ENCODE data around the gene SH2B3.
"Not testable (repeated sequence)": the region's sequence is repeated elsewhere in the genome, so short reads cannot be mapped to it uniquely, and the experiment has no call there.

SH2B3 gene

GRCh38 chr12:111387747-111388323, 17.9 kb upstream of the SH2B3 start:
- DNase-seq (ENCODE audit: low read depth): no peak

- no peak for DNase-seq (ENCODE audit: low read depth)
Measured at GRCh38 chr12:111389635-111390034, 16.1 kb upstream of the SH2B3 start.

DNA sequence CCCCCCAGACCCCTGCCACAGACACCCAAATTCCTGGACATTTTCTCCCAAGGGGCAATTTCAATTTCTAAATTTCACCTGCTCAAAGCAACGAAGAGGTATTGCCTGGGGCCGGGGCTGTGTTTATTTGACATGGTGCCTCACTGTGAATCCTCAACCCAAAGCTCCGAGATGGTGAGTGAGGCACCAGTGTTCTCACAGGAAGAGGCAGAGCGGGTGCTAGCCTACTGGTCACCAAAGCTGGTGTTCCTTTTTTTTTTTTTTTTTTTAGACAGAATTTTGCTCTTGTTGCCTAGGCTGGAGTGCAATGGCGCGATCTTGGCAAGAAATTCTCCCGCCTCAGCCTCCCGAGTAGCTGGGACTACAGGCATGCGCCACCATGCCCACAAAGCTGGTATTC, 14.8 kb upstream of the SH2B3 start:
- no peak for DNase-seq (ENCODE audit: low read depth)

GRCh38 chr12:111393700-111394300, 11.9 kb upstream of the SH2B3 start:
- DNase-seq (ENCODE audit: low read depth): no peak

GRCh38 chr12:111394480-111394879, 11.2 kb upstream of the SH2B3 start:
- DNase-seq (ENCODE audit: low read depth): no peak

DNA sequence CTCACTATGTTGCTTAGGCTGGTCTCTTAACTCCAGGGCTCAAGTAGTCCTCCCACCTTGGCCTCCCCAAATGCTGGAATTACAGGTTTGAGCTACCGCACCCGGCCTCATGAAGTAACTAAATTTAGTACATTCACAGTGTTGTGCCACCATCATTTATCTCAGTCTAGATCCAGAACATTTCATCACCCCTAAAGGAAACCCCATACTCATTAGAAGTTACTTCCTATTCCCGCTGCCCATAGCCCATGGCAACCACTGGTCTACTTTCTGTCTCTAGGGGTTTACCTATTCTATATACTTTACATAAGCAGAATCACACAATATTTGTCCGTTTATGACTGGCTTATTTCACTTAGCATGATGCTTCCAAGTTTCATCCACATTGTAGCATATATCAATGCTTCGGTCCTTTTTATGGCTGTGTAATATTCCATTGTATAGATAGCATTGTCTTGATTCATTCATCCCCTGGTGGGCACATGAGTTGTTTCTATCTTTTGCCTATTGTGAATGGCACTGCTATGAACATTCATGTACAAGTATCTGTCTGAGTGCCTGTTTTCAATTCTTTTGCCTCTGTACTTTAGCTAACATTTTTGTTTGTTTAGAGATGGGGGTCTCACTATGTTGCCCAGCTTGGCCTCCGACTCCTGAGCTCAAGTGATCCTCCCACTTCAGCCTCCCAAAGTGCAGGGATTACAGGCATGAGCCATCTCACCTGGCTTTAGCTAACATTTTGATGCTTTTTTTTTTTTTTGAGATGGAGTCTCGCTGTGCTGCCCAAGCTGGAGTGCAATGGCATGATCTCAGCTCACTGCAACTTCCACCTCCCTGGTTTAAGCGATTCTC, 10.2 kb upstream of the SH2B3 start:
- DNase-seq (ENCODE audit: low read depth): no peak

GRCh38 chr12:111396271-111396670, 9.5 kb upstream of the SH2B3 start:
- not testable (repeated sequence) for DNase-seq (ENCODE audit: low read depth)

- peak; percentile 75 for DNase-seq (ENCODE audit: low read depth)
Measured at GRCh38 chr12:111396726-111397445, 8.8 kb upstream of the SH2B3 start.

GRCh38 chr12:111398530-111398929, 7.2 kb upstream of the SH2B3 start:
- DNase-seq (ENCODE audit: low read depth): no peak

DNA sequence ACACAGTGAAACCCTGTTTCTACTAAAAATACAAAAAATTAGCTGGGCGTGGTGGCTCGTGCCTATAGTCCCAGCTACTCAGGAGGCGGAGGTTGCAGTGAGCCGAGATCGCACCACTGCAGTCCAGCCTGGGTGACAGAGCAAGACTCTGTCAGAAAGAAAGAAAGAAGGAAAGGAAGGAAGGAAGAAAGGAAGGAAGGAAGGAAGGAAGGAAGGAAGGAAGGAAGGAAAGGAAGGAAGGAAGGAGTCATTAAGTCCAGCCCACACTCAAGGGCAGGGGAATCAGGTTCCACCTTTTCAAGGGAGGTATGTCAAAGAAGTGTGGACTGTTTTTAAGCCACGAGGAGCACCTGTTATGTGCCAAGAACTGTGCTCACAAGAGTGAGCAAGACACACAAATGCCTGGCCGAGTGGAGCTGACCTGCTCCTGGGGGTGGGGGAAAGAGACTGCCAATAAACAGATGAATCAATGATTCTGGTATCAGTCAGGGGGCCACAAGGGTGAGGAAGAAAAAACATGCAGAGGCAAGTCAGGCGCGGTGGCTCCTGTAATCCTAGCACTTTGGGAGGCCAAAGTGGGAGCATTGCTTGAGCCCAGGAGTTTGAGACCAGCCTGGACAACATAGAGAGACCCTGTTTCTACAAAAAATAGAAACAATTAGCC, 5.8 kb upstream of the SH2B3 start:
- DNase-seq (ENCODE audit: low read depth): not testable (repeated sequence)

- DNase-seq (ENCODE audit: low read depth): no peak
Measured at GRCh38 chr12:111401167-111401605, 4.5 kb upstream of the SH2B3 start.

- DNase-seq (ENCODE audit: low read depth): not testable (repeated sequence)
Measured at GRCh38 chr12:111402490-111402824, 3.3 kb upstream of the SH2B3 start.

GRCh38 chr12:111404362-111405148, 1.2 kb upstream of the SH2B3 start:
- peak; percentile 46 for DNase-seq (ENCODE audit: low read depth)

- DNase-seq (ENCODE audit: low read depth): peak; percentile 97
Measured at GRCh38 chr12:111405149-111405858, 419 bp upstream of the SH2B3 start.

- DNase-seq (ENCODE audit: low read depth): no peak
Measured at GRCh38 chr12:111406474-111407376, 1.0 kb downstream of the SH2B3 start.

GRCh38 chr12:111407377-111408115, 1.8 kb downstream of the SH2B3 start:
- DNase-seq (ENCODE audit: low read depth): no peak

GRCh38 chr12:111408116-111408440, 2.4 kb downstream of the SH2B3 start:
- DNase-seq (ENCODE audit: low read depth): no peak

DNA sequence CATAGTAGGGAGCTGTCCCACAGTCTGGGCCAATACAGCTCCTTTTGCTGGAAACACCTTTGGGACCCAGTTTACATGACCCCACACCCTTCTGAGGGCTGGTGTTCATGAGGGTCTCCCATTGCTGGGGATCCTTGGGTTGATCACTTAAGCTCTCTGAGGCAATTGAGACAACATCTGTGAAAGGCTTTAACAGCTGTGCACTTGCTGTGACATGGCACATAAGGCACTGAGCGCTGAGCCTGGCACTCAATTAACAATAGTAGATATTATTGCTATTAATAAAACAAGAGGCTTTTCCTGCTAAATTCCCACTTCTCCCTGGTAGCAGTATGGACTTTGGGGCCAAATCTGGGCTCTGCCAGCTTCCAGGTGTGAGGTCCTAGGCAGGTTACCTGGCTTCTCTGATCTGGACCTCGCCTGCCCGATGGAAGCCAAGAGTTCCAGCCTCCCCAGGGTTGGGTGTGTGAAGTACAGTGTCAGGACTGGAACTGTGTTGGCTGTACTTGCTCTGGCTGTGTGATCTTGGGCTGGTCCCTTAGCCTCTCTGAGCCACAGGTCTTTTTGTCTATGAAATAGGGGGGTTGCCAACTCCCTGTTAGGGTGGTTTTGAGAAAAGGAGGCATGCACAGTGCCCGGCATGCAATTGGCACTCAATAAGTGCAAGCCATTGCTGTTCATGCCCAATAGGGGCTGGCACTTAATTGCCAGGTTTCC, 3.1 kb downstream of the SH2B3 start:
- no peak for DNase-seq (ENCODE audit: low read depth)

Data from stimulated activated CD8-positive, alpha-beta memory T cell treated with anti-CD3 and anti-CD28 coated beads, Interleukin-7, amount 100 ng/mL, for 24 hours (primary cell).